Tibial artery (tissue), 4 donors: ENCODE results near the gene EDNRB.
A peak's percentile ranks its signal among the peaks of the same experiment; 100 is the strongest.

Experiments
- DNase-seq, 2 donors: peaks; one replicate each; pipeline ENCODE4 v3.0.0-alpha.2; 2019
- H3K27ac ChIP-seq, 2 donors: fragments of 200-600 bp; sonication (generic) in 1 of 2; 1 replicate in 1 of 2; 2 replicates in 1 of 2; pipeline ENCODE4 v1.5.1; 2018 to 2019; ENCODE audit warnings: mild to moderate bottlenecking in 1 of 2
- H3K27me3 ChIP-seq, 2 donors: fragments of 200-600 bp; sonication (generic) in 1 of 2; one replicate each; pipeline versions ENCODE4 v1.5.1 to v1.6.0; 2016 to 2019
- H3K36me3 ChIP-seq, 3 donors: fragments of 200-600 bp; sonication (generic) in 2 of 3; one replicate each; pipeline ENCODE4 v1.5.1; 2016 to 2019; ENCODE audit warnings: mild to moderate bottlenecking in 2 of 3
- H3K4me1 ChIP-seq, 4 donors: fragments of 200-600 bp; sonication (generic) in 2 of 4; 1 replicate in 3 of 4; 2 replicates in 1 of 4; pipeline ENCODE4 v1.5.1; 2016 to 2019
- H3K4me3 ChIP-seq, 2 donors: fragments of 200-600 bp; sonication (generic) in 1 of 2; 1 replicate in 1 of 2; 2 replicates in 1 of 2; pipeline ENCODE4 v1.5.1; 2018 to 2019; ENCODE audit warnings: mild to moderate bottlenecking in 2 of 2
- H3K9me3 ChIP-seq, 3 donors: fragments of 200-600 bp; sonication (generic) in 1 of 3; one replicate each; pipeline ENCODE4 v1.5.1; 2016 to 2019
- CTCF ChIP-seq, 2 experiments: fragments of 200-600 bp in 1 of 2; fragments of 450-650 bp in 1 of 2; IDR thresholded peaks; one replicate each; pipeline ENCODE4 v1.5.1; 2017 to 2019; ENCODE audit warnings: antibody characterized with exemption in 2 of 2, mild to moderate bottlenecking in 1 of 2, moderate library complexity in 1 of 2
- intact Hi-C: fragments of 100-400 bp; cut with DNase I; formaldehyde crosslinking; loops from one replicate; pipeline ENCODE4 v1.15.0; 2023; ENCODE audit warnings: low total_unique reads

EDNRB gene

GRCh38 chr13:77896977-77897376, 21.7 kb downstream of the EDNRB start:
- no peaks in the 10 kb centered on the region for H3K9me3 ChIP-seq
- intact Hi-C loops = no loop called here
- H3K4me3 ChIP-seq = no peak overlapping the region
- TF ChIP-seq CTCF (IDR thresholded peaks at IDR 0.05) = no peak
- peak overlapping the region; percentile 2 to 20 for H3K27ac ChIP-seq
- H3K36me3 ChIP-seq = no peaks in the 10 kb centered on the region
- no peaks in the 10 kb centered on the region for H3K27me3 ChIP-seq
- H3K4me1 ChIP-seq = peaks cover 0 to 9% (median 0%) of the 10 kb centered on the region in 4 donors
- no peak for DNase-seq

- Histone ChIP-seq H3K4me1 (peaks cover 0 to 9% (median 0%) of the 10 kb centered on the region in 4 donors), H3K4me3 (no peak overlapping the region), H3K27me3 (no peaks in the 10 kb centered on the region), H3K36me3 (no peaks in the 10 kb centered on the region), H3K9me3 (no peaks in the 10 kb centered on the region), H3K27ac (peak overlapping the region; percentile 2 to 20)
- no peak for TF ChIP-seq CTCF (IDR thresholded peaks at IDR 0.05)
- DNase-seq = no peak
- intact Hi-C loops = no loop called here
These were observed 22.1 kb downstream of the EDNRB start for GRCh38 chr13:77896536-77896935.

- Histone ChIP-seq H3K27ac (no peak overlapping the region), H3K9me3 (no peaks in the 10 kb centered on the region), H3K4me3 (no peak overlapping the region), H3K36me3 (no peaks in the 10 kb centered on the region), H3K27me3 (no peaks in the 10 kb centered on the region), H3K4me1 (peaks cover 0 to 9% (median 0%) of the 10 kb centered on the region in 4 donors)
- intact Hi-C loops = no loop called here
- no peak for DNase-seq
- TF ChIP-seq CTCF (IDR thresholded peaks at IDR 0.05) = no peak
These were observed 23.9 kb downstream of the EDNRB start for GRCh38 chr13:77894743-77895142.

GRCh38 chr13:77893066-77893465, 25.6 kb downstream of the EDNRB start:
- Histone ChIP-seq H3K27me3 (no peaks in the 10 kb centered on the region), H3K27ac (no peak overlapping the region), H3K4me1 (peaks cover 0 to 9% (median 0%) of the 10 kb centered on the region in 4 donors), H3K4me3 (no peak overlapping the region), H3K36me3 (no peaks in the 10 kb centered on the region), H3K9me3 (no peaks in the 10 kb centered on the region)
- no peak for DNase-seq
- intact Hi-C loops = no loop called here
- no peak for TF ChIP-seq CTCF (IDR thresholded peaks at IDR 0.05)

GRCh38 chr13:77892491-77892890, 26.1 kb downstream of the EDNRB start:
- intact Hi-C loops = no loop called here
- no peak overlapping the region for H3K27ac ChIP-seq

More at GRCh38 chr13:77892491-77892890, 26.1 kb downstream of the EDNRB start:
- no peaks in the 10 kb centered on the region for H3K27me3 ChIP-seq
- no peak for TF ChIP-seq CTCF (IDR thresholded peaks at IDR 0.05)
- H3K36me3 ChIP-seq = no peaks in the 10 kb centered on the region
- peaks cover 0 to 9% (median 0%) of the 10 kb centered on the region in 4 donors for H3K4me1 ChIP-seq
- DNase-seq = no peak
- H3K9me3 ChIP-seq = no peaks in the 10 kb centered on the region
- H3K4me3 ChIP-seq = no peak overlapping the region
